HepG2 (cell line): ENCODE data around the gene OSGEPL1. TPM values are rescaled to one million over a fixed set of nuclear protein-coding genes. Genes with fewer than 3 reads are reported as not detected.
A peak's percentile ranks its signal among the peaks of the same experiment; 100 is the strongest.

ENCODE experiments used
- EEA1 ChIP-seq: sonication (generic); formaldehyde crosslinking; IDR thresholded peaks from 2 replicates; pipeline ENCODE4 v1.5.1; 2020; ENCODE audit warnings: mild to moderate bottlenecking, missing genetic modification reagents, borderline replicate concordance
- KDM5A ChIP-seq: fragments of 200-600 bp; sonication (generic); IDR thresholded peaks from 2 replicates; pipeline ENCODE4 v1.7.0; 2018; ENCODE audit warnings: antibody characterized with exemption, mild to moderate bottlenecking, low read length, borderline replicate concordance
- KLF11 ChIP-seq: IDR thresholded peaks from 2 replicates; pipeline ENCODE4 v1.6.1; 2016; ENCODE audit warnings: missing compliant biosample characterization
- MBNL3 ChIP-seq: fragments of 250-450 bp; sonication (Bioruptor Pico); conservative IDR thresholded peaks from 2 replicates; pipeline ENCODE4 v1.8.0; 2022; ENCODE audit warnings: mild to moderate bottlenecking, inconsistent platforms
- PAX8 ChIP-seq: sonication (generic); formaldehyde crosslinking; IDR thresholded peaks from 2 replicates; pipeline ENCODE4 v1.8.0; 2022; ENCODE audit warnings: mild to moderate bottlenecking, missing genetic modification reagents, borderline replicate concordance
- RAD21 ChIP-seq: fragments of 450-650 bp; formaldehyde crosslinking; IDR thresholded peaks from 2 replicates; pipeline ENCODE4 v1.5.0; 2020; ENCODE audit warnings: mild to moderate bottlenecking
- ZNF256 ChIP-seq: sonication (generic); formaldehyde crosslinking; conservative IDR thresholded peaks from 2 replicates; pipeline ENCODE4 v1.4.0; 2020; ENCODE audit warnings: missing genetic modification reagents
- ZNF276 ChIP-seq: sonication (generic); formaldehyde crosslinking; IDR thresholded peaks from 2 replicates; pipeline ENCODE4 v1.4.0; 2020; ENCODE audit warnings: mild to moderate bottlenecking, low read depth, missing genetic modification reagents
- ZNF30 ChIP-seq: sonication (generic); formaldehyde crosslinking; IDR thresholded peaks from 2 replicates; pipeline ENCODE4 v1.5.0; 2020; ENCODE audit warnings: mild to moderate bottlenecking, missing genetic modification reagents
- ZNF503 ChIP-seq: sonication (generic); formaldehyde crosslinking; IDR thresholded peaks from 2 replicates; pipeline ENCODE4 v1.4.0; 2020; ENCODE audit warnings: missing genetic modification reagents
- polyA plus RNA-seq, 8 experiments: library from polyadenylated mRNA; depleted of rRNA in 3 of 8; stranded (reverse) in 7 of 8; unstranded in 1 of 8; fragments of >200 nt; fragmentation: Illumina TruSeq in 4 of 8; extraction: Trizol in 4 of 8; gene quantifications; 2 replicates each; pipeline versions ENCODE4 v1.2.1 to v1.2.3, GENCODE V29; 2011 to 2016; ENCODE audit warnings: low read depth in 4 of 8, missing spikeins in 1 of 8, mixed read lengths in 1 of 8; ENCODE audit not compliant: insufficient read depth in 1 of 8
- total RNA-seq, 5 experiments: library from RNA; depleted of rRNA; stranded (reverse); fragments of >200 nt; fragmentation: Illumina TruSeq; extraction: Trizol; gene quantifications; 2 replicates each; pipeline ENCODE4 v1.2.3, GENCODE V29; 2016; ENCODE audit warnings: low read depth in 1 of 5
- TF ChIP-seq, protein P1 (sequence below), 2 experiments: sonication (generic) in 1 of 2; formaldehyde crosslinking in 1 of 2; IDR thresholded peaks; 2 replicates each; pipeline versions ENCODE4 v1.4.0 to v1.6.1; 2016 to 2020; ENCODE audit warnings: borderline replicate concordance in 1 of 2, low read depth in 1 of 2, mild to moderate bottlenecking in 1 of 2, missing genetic modification reagents in 1 of 2
- TF ChIP-seq, protein P2 (sequence below): IDR thresholded peaks from 2 replicates; pipeline ENCODE4 v1.6.1; 2016; ENCODE audit warnings: low read depth, missing genetic modification reagents, missing compliant biosample characterization

Gene OSGEPL1
- total and polyA plus RNA-seq, 2 of the 13 experiments (the other 11 are each of a cell fraction or from before 2014, with no cell fraction given) = 10.2 to 10.8 TPM

GRCh38 chr2:189783927-189784867, 21.6 kb upstream of the OSGEPL1 start, which contains the start of the genes ORMDL1 and PMS1 (continued):
- TF ChIP-seq ZNF276 (CRISPR knock-in tag) (peak; percentile 81), MBNL3 (CRISPR knock-in tag) (no peak), KLF11 (CRISPR knock-in tag) (peak; percentile 52; the same call in 1 of the 2 replicates), RAD21 (CRISPR knock-in tag) (peak; percentile 39; the same call in 1 of the 2 replicates), KDM5A (peak; percentile 71; the same call in 1 of the 2 replicates), EEA1 (CRISPR knock-in tag) (peak; percentile 79; the same call in 1 of the 2 replicates), ZNF503 (CRISPR knock-in tag) (peak; percentile 83), ZNF30 (CRISPR knock-in tag) (peak; percentile 93; the same call in 1 of the 2 replicates), ZNF256 (CRISPR knock-in tag) (peak; percentile 56; the same call in 1 of the 2 replicates), PAX8 (CRISPR knock-in tag) (peak; percentile 78; the same call in 1 of the 2 replicates)
- TF ChIP-seq, protein P1, sequence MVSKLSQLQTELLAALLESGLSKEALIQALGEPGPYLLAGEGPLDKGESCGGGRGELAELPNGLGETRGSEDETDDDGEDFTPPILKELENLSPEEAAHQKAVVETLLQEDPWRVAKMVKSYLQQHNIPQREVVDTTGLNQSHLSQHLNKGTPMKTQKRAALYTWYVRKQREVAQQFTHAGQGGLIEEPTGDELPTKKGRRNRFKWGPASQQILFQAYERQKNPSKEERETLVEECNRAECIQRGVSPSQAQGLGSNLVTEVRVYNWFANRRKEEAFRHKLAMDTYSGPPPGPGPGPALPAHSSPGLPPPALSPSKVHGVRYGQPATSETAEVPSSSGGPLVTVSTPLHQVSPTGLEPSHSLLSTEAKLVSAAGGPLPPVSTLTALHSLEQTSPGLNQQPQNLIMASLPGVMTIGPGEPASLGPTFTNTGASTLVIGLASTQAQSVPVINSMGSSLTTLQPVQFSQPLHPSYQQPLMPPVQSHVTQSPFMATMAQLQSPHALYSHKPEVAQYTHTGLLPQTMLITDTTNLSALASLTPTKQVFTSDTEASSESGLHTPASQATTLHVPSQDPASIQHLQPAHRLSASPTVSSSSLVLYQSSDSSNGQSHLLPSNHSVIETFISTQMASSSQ (IDR thresholded peaks at IDR 0.05; ENCODE audit: low read depth) = no peak; the same call in 1 of the 2 replicates
- TF ChIP-seq, protein P1 (CRISPR knock-in tag; IDR thresholded peaks at IDR 0.05; ENCODE audit: borderline replicate concordance) = peak; percentile 66; the same call in 1 of the 2 replicates
- TF ChIP-seq, protein P2, sequence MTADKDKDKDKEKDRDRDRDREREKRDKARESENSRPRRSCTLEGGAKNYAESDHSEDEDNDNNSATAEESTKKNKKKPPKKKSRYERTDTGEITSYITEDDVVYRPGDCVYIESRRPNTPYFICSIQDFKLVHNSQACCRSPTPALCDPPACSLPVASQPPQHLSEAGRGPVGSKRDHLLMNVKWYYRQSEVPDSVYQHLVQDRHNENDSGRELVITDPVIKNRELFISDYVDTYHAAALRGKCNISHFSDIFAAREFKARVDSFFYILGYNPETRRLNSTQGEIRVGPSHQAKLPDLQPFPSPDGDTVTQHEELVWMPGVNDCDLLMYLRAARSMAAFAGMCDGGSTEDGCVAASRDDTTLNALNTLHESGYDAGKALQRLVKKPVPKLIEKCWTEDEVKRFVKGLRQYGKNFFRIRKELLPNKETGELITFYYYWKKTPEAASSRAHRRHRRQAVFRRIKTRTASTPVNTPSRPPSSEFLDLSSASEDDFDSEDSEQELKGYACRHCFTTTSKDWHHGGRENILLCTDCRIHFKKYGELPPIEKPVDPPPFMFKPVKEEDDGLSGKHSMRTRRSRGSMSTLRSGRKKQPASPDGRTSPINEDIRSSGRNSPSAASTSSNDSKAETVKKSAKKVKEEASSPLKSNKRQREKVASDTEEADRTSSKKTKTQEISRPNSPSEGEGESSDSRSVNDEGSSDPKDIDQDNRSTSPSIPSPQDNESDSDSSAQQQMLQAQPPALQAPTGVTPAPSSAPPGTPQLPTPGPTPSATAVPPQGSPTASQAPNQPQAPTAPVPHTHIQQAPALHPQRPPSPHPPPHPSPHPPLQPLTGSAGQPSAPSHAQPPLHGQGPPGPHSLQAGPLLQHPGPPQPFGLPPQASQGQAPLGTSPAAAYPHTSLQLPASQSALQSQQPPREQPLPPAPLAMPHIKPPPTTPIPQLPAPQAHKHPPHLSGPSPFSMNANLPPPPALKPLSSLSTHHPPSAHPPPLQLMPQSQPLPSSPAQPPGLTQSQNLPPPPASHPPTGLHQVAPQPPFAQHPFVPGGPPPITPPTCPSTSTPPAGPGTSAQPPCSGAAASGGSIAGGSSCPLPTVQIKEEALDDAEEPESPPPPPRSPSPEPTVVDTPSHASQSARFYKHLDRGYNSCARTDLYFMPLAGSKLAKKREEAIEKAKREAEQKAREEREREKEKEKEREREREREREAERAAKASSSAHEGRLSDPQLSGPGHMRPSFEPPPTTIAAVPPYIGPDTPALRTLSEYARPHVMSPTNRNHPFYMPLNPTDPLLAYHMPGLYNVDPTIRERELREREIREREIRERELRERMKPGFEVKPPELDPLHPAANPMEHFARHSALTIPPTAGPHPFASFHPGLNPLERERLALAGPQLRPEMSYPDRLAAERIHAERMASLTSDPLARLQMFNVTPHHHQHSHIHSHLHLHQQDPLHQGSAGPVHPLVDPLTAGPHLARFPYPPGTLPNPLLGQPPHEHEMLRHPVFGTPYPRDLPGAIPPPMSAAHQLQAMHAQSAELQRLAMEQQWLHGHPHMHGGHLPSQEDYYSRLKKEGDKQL (CRISPR knock-in tag) = peak; percentile 17; the same call in 1 of the 2 replicates
